ENCODE data around the gene GATD1.

DNA sequence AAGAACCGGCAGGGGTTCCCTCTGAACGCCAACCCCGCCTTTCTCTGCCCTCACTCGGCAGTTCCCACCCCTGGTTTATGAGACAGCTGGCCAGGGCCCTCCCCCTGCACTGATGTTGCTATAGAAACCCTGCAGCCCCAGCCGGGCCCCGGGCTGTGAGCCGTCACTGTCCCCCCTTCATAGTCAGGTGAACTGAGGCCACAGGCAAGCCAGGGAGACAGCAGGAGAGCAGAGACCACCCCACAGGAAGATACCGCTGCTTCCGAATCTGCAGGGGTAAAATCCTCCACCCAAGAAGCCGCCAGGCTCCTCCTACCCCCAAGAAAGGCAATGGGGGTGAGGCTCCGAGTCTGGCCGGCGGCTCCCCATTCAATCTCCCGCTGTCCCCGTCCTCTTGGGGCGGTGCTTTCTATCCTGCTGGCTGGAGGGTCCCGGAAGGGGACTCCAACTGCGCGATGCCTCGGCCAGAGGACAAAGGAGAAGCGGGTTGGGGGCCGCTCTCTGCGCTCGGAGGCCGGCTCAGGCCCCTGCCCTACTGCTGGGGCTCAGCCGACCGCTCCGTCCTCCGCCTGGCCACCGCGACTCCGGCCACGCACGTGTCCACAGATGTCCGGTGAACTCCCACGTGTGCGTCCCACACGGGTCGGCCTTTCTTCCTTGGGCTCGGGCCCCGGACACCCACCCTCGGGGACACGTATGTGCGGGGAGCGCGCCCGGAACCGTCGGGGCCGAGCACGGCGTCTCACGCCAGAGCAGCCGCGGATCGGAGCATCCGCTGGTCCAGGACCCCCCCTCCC is 20.2 kb upstream of the GATD1 start:
- TF ChIP-seq CTCF (IDR thresholded peaks at IDR 0.05 in 4 of 5, conservative IDR thresholded peaks at IDR 0.05 in 1 of 5) (no peak), POLR2A (IDR thresholded peaks at IDR 0.05) (no peak)
